GM18517 (cell line): ENCODE data around the gene UBXN7.
A peak's percentile ranks its signal among the peaks of the same experiment; 100 is the strongest.
"Not testable (repeated sequence)": the region's sequence is repeated elsewhere in the genome, so short reads cannot be mapped to it uniquely, and the experiment has no call there.

Experiments used
- ATAC-seq: cut with Tn5 transposase; IDR thresholded peaks from one replicate; pipeline ENCODE4 v1.9.1; 2021; ENCODE audit warnings: mild to moderate bottlenecking, moderate library complexity; ENCODE audit not compliant: unreplicated experiment

UBXN7 gene

GRCh38 chr3:196432137-196432879, at the start of gene UBXN7:
Gene UBXN7, minus strand, starts transcription at chr3:196432427. Its CDS starts 28 bp downstream, at chr3:196432399.
- peak; percentile 78 for ATAC-seq

- no peak for ATAC-seq
These were observed 45.5 kb upstream of the UBXN7 start for GRCh38 chr3:196477678-196478077.

- no peak for ATAC-seq
These were observed 40.1 kb upstream of the UBXN7 start for GRCh38 chr3:196472286-196472685.

- no peak for ATAC-seq
These were observed 39.3 kb upstream of the UBXN7 start for GRCh38 chr3:196471551-196471950.

GRCh38 chr3:196470182-196470581, 38.0 kb upstream of the UBXN7 start:
- ATAC-seq: not testable (repeated sequence)

- no peak for ATAC-seq
These were observed 31.6 kb upstream of the UBXN7 start for GRCh38 chr3:196463804-196464203.

GRCh38 chr3:196463478-196463756, 31.2 kb upstream of the UBXN7 start:
- no peak for ATAC-seq

- not testable (repeated sequence) for ATAC-seq
These were observed 30.7 kb upstream of the UBXN7 start for GRCh38 chr3:196462680-196463477.

GRCh38 chr3:196458063-196458462, 25.8 kb upstream of the UBXN7 start:
- no peak for ATAC-seq

GRCh38 chr3:196457470-196457869, 25.2 kb upstream of the UBXN7 start:
- ATAC-seq: not testable (repeated sequence)

- no peak for ATAC-seq
These were observed 22.7 kb upstream of the UBXN7 start for GRCh38 chr3:196454935-196455334.

- ATAC-seq: not testable (repeated sequence)
These were observed 13.2 kb upstream of the UBXN7 start for GRCh38 chr3:196445391-196445790.

- ATAC-seq: no peak
These were observed 12.3 kb upstream of the UBXN7 start for GRCh38 chr3:196444500-196444894.

- ATAC-seq: no peak
These were observed 8.5 kb upstream of the UBXN7 start for GRCh38 chr3:196440696-196441095.

- no peak for ATAC-seq
These were observed 7.9 kb upstream of the UBXN7 start for GRCh38 chr3:196440041-196440537.

GRCh38 chr3:196431181-196432136, 768 bp downstream of the UBXN7 start:
- peak; percentile 22 for ATAC-seq

GRCh38 chr3:196428041-196428440, 4.2 kb downstream of the UBXN7 start:
- no peak for ATAC-seq

GRCh38 chr3:196424421-196424820, 7.8 kb downstream of the UBXN7 start:
- ATAC-seq: not testable (repeated sequence)

- ATAC-seq: no peak
These were observed 9.0 kb downstream of the UBXN7 start for GRCh38 chr3:196423044-196423781.

- ATAC-seq: not testable (repeated sequence)
These were observed 10.6 kb downstream of the UBXN7 start for GRCh38 chr3:196421668-196422067.
